Measurements from ENCODE around the gene PROB1. TPM values are rescaled to one million over a fixed set of nuclear protein-coding genes. Genes with fewer than 3 reads are reported as not detected.

PROB1 gene
- total RNA-seq, 1 experiment from 2014 or later, result 3.4 TPM

DNA sequence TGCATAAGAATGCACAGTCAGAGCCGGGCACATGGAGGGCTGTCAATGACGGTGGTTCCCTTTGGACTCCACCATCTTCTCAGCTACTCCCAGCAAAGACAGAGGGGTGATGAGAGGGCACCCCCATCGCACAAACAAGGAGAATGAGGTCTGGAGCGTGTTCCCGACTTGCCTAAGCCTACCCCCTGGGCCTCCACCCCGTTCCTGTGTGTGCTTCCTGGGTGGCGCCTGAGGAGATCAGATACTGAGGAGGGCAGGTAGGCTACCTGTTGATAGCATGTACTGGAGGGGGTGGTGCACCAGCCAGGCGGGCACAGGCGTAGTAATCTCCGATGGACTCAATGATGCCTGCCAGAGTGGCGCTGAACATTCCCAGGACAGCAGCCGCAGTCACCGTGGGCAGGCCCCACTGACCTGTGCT is 16.0 kb downstream of the PROB1 start:
- H4K5ac ChIP-seq (ENCODE audit: insufficient read length, low read depth, low read length), result no peak overlapping the region
- no peak overlapping the region for H3K23ac ChIP-seq (ENCODE audit: insufficient read length, low read depth, low read length)
- Mint-ChIP-seq H3K27ac (peak overlapping the region; percentile 4 to 76 (median 5); a peak in 3 of 7 replicates), H3K36me3 (ENCODE audit: insufficient read depth in 1 of 3, low read depth in 3 of 3) (peaks cover 0 to 2% (median 0%) of the 10 kb centered on the region in 3 experiments; a peak in 2 of 7 replicates), H3K9me3 (no peaks in the 10 kb centered on the region), H3K27me3 (ENCODE audit: low read depth) (no peaks in the 10 kb centered on the region), H3K4me1 (peaks cover 16 to 27% of the 10 kb centered on the region in 2 experiments; a peak in 3 of 4 replicates), H3K4me3 (no peak overlapping the region)
- no peak overlapping the region for H2AK5ac ChIP-seq (ENCODE audit: insufficient read length, low read length)
- H3K14ac ChIP-seq (ENCODE audit: insufficient read depth, low read length), result no peak overlapping the region
- H3K4ac ChIP-seq (ENCODE audit: low read depth, low read length), result no peak overlapping the region
- H2BK15ac ChIP-seq (ENCODE audit: low read depth, low read length), result no peak overlapping the region
- H3K27ac ChIP-seq (ENCODE audit: insufficient read length, low read depth, low read length), result no peak overlapping the region
- no peak overlapping the region for H2BK120ac ChIP-seq (ENCODE audit: low read depth, low read length, poor library complexity, severe bottlenecking)
- no peak overlapping the region for H4K91ac ChIP-seq (ENCODE audit: insufficient read length, low read depth, low read length)
- H3K23me2 ChIP-seq (ENCODE audit: insufficient read length, low read depth, low read length, poor library complexity, severe bottlenecking), result no peaks in the 10 kb centered on the region
- TF ChIP-seq, protein P1, sequence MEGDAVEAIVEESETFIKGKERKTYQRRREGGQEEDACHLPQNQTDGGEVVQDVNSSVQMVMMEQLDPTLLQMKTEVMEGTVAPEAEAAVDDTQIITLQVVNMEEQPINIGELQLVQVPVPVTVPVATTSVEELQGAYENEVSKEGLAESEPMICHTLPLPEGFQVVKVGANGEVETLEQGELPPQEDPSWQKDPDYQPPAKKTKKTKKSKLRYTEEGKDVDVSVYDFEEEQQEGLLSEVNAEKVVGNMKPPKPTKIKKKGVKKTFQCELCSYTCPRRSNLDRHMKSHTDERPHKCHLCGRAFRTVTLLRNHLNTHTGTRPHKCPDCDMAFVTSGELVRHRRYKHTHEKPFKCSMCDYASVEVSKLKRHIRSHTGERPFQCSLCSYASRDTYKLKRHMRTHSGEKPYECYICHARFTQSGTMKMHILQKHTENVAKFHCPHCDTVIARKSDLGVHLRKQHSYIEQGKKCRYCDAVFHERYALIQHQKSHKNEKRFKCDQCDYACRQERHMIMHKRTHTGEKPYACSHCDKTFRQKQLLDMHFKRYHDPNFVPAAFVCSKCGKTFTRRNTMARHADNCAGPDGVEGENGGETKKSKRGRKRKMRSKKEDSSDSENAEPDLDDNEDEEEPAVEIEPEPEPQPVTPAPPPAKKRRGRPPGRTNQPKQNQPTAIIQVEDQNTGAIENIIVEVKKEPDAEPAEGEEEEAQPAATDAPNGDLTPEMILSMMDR (conservative IDR thresholded peaks at IDR 0.05), result no peak
- H3T11ph ChIP-seq (ENCODE audit: low read length), result no peak overlapping the region
- no peak overlapping the region for H2BK12ac ChIP-seq (ENCODE audit: insufficient read length, low read depth, low read length)
- H3K27me3 ChIP-seq (ENCODE audit: insufficient read depth, low read length), result no peaks in the 10 kb centered on the region
- H3K4me2 ChIP-seq (ENCODE audit: insufficient read depth, insufficient read length, low read length), result no peak overlapping the region
- H3K18ac ChIP-seq (ENCODE audit: insufficient read length, low read depth, low read length), result no peak overlapping the region
- no peaks in the 10 kb centered on the region for H3K9me3 ChIP-seq (ENCODE audit: control insufficient read depth, low read depth, low read length)
- H3K79me2 ChIP-seq (ENCODE audit: insufficient read depth, low read length), result no peaks in the 10 kb centered on the region
- H4K8ac ChIP-seq (replicated peaks; ENCODE audit: insufficient read length, low read depth, low read length), result no peak overlapping the region
- H2BK20ac ChIP-seq (ENCODE audit: low read depth, low read length, poor library complexity, severe bottlenecking), result no peak overlapping the region
- DNase-seq, result no peak
- H4K20me1 ChIP-seq (ENCODE audit: control insufficient read depth, insufficient read depth, insufficient read length), result no peaks in the 10 kb centered on the region
- H2BK5ac ChIP-seq (ENCODE audit: insufficient read length, low read length), result no peak overlapping the region
- H2AFZ ChIP-seq (ENCODE audit: low read length), result no peak overlapping the region
- no peak overlapping the region for H3K56ac ChIP-seq (ENCODE audit: insufficient read length, low read depth, low read length)
- H3K9ac ChIP-seq (ENCODE audit: extremely low read depth, insufficient read length, low read length), result no peak overlapping the region
- no CpG with 5 or more reads among the region's 13 CpGs for WGBS (ENCODE audit: extremely low coverage, insufficient read length, low lambda C conversion rate)
- no peaks in the 10 kb centered on the region for H3K79me1 ChIP-seq (ENCODE audit: insufficient read depth, low read depth, low read length, poor library complexity, severe bottlenecking)
- no peaks in the 10 kb centered on the region for H3K4me1 ChIP-seq (ENCODE audit: insufficient read depth, low read length)
